GM21381 (cell line): Measurements from ENCODE around the gene DNM1L.
A peak's percentile ranks its signal among the peaks of the same experiment; 100 is the strongest.

Source experiments
- ATAC-seq: cut with Tn5 transposase; IDR thresholded peaks from one replicate; pipeline ENCODE4 v1.9.1; 2021; ENCODE audit warnings: mild to moderate bottlenecking, moderate library complexity; ENCODE audit not compliant: unreplicated experiment

DNM1L gene

GRCh38 chr12:32755654-32756475, 76.8 kb downstream of the DNM1L start, which contains the start of gene YARS2:
Gene YARS2 (minus strand): TSS chr12:32755897. CDS start chr12:32755874, 23 bp downstream.
- peak; percentile 92 for ATAC-seq

- ATAC-seq, result no peak
Observed at GRCh38 chr12:32756476-32757066, 77.5 kb downstream of the DNM1L start.

GRCh38 chr12:32757157-32757556, 78.1 kb downstream of the DNM1L start:
- no peak for ATAC-seq

GRCh38 chr12:32761716-32762115, 82.6 kb downstream of the DNM1L start:
- ATAC-seq, result no peak

GRCh38 chr12:32765906-32766305, 86.8 kb downstream of the DNM1L start:
- ATAC-seq, result no peak

GRCh38 chr12:32768518-32768917, 89.4 kb downstream of the DNM1L start:
- no peak for ATAC-seq

GRCh38 chr12:32770141-32770540, 91.0 kb downstream of the DNM1L start:
- no peak for ATAC-seq

GRCh38 chr12:32773691-32774090, 94.6 kb downstream of the DNM1L start:
- ATAC-seq, result no peak

GRCh38 chr12:32776258-32776657, 97.2 kb downstream of the DNM1L start:
- no peak for ATAC-seq

GRCh38 chr12:32777159-32777558, 98.1 kb downstream of the DNM1L start:
- ATAC-seq, result no peak

GRCh38 chr12:32777691-32778175, 98.6 kb downstream of the DNM1L start:
- no peak for ATAC-seq

- ATAC-seq, result no peak
Observed at GRCh38 chr12:32780071-32780470, 101.0 kb downstream of the DNM1L start.

GRCh38 chr12:32783029-32783428, 103.9 kb downstream of the DNM1L start:
- ATAC-seq, result no peak

GRCh38 chr12:32785557-32785956, 106.5 kb downstream of the DNM1L start:
- ATAC-seq, result no peak

GRCh38 chr12:32788405-32788804, 109.3 kb downstream of the DNM1L start:
- no peak for ATAC-seq

GRCh38 chr12:32789446-32789845, 110.3 kb downstream of the DNM1L start:
- ATAC-seq, result no peak

GRCh38 chr12:32789916-32790315, 110.8 kb downstream of the DNM1L start:
- ATAC-seq, result no peak

GRCh38 chr12:32794281-32794680, 115.2 kb downstream of the DNM1L start:
- ATAC-seq, result no peak
